Astrocyte of the hippocampus (primary cell): ENCODE results near the gene YPEL5.
"Not testable (repeated sequence)": the region's sequence is repeated elsewhere in the genome, so short reads cannot be mapped to it uniquely, and the experiment has no call there.

Source experiments
- DNase-seq: peaks from one replicate; pipeline ENCODE4 v3.0.0; 2011; ENCODE audit warnings: low read depth, low spot score

Gene YPEL5

GRCh38 chr2:30136764-30137444 is 9.9 kb upstream of the YPEL5 start:
- no peak for DNase-seq

- no peak for DNase-seq
These were observed 7.5 kb upstream of the YPEL5 start for GRCh38 chr2:30139131-30139870.

- no peak for DNase-seq
These were observed 5.7 kb upstream of the YPEL5 start for GRCh38 chr2:30141136-30141535.

GRCh38 chr2:30144260-30144659 is 2.5 kb upstream of the YPEL5 start:
- no peak for DNase-seq

- DNase-seq: not testable (repeated sequence)
These were observed 1.9 kb upstream of the YPEL5 start for GRCh38 chr2:30144951-30145350.

- no peak for DNase-seq
These were observed 926 bp upstream of the YPEL5 start for GRCh38 chr2:30145826-30146336.

- DNase-seq: no peak
These were observed 448 bp downstream of the YPEL5 start for GRCh38 chr2:30147196-30147714.

- DNase-seq: peak; percentile 90
These were observed 1.2 kb downstream of the YPEL5 start for GRCh38 chr2:30147715-30148610.

GRCh38 chr2:30148850-30149249 is 2.0 kb downstream of the YPEL5 start:
- DNase-seq: no peak

GRCh38 chr2:30149513-30149912 is 2.7 kb downstream of the YPEL5 start:
- DNase-seq: peak; percentile 21

- DNase-seq: no peak
These were observed 3.2 kb downstream of the YPEL5 start for GRCh38 chr2:30149976-30150375.

GRCh38 chr2:30150786-30151185 is 4.0 kb downstream of the YPEL5 start:
- no peak for DNase-seq

GRCh38 chr2:30152385-30152784 is 5.6 kb downstream of the YPEL5 start:
- DNase-seq: no peak

GRCh38 chr2:30155202-30155601 is 8.4 kb downstream of the YPEL5 start:
- no peak for DNase-seq

GRCh38 chr2:30155889-30156658 is 9.3 kb downstream of the YPEL5 start:
- DNase-seq: no peak

GRCh38 chr2:30157616-30158015 is 10.8 kb downstream of the YPEL5 start:
- DNase-seq: no peak

- DNase-seq: no peak
These were observed 13.0 kb downstream of the YPEL5 start for GRCh38 chr2:30159766-30160165.

GRCh38 chr2:30161929-30162706 is 15.3 kb downstream of the YPEL5 start:
- no peak for DNase-seq

GRCh38 chr2:30162806-30163205 is 16.0 kb downstream of the YPEL5 start:
- no peak for DNase-seq
